ENCODE results near the gene DNAH8. TPM values are rescaled to one million over a fixed set of nuclear protein-coding genes. Genes with fewer than 3 reads are reported as not detected.

The DNAH8 gene
- total RNA-seq, 1 experiment from 2014 or later, result not detected

DNA sequence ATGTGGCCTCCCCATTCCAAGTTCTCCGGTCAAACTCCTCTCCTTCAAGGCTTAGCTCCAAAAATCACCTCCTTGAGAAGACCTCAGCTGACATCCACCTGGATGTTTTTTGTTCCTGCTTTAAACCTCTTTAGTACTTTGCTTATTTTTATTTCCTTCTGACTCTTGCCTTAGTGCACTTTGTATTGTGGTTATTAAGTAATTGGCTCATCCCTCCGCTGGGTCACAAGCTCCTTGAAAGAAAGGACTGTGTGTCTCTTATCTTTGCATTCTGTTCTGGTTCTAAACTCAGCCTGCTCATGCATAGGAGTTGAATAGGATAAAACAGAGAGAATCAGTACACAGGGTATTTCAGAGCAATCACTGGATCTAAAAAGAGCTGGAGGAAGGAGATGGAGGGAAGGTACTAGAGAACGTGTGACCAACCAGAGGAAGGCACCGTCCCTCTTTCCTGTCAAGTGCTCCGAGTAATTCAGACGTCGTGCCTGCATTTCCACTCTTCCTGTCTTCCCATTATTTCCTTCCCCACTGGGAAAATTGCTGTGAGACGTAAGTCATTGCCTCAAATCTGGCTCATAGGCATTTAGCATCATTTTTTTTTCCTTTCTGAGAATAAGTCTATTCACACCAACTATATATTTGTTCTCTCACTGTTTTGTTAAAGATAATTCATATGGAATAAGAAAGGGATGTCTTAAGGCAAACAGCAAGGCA lies 273.8 kb downstream of the DNAH8 start:
- CTCF ChIA-PET, result no interaction called here

More for the DNA sequence above, 273.8 kb downstream of the DNAH8 start:
- DNase-seq (ENCODE audit: low read depth, low spot score), result no peak
- H3K27me3 ChIP-seq (ENCODE audit: insufficient read depth, low read length), result peaks cover 82% of the 10 kb centered on the region
- H3K9me3 ChIP-seq (ENCODE audit: control insufficient read depth in 1 of 2, insufficient read depth in 1 of 2, low read depth in 1 of 2, low read length in 2 of 2), result no peaks in the 10 kb centered on the region
- H3K27ac ChIP-seq (ENCODE audit: low read depth, low read length), result no peak overlapping the region
- H3K36me3 ChIP-seq (ENCODE audit: control insufficient read depth in 1 of 2, insufficient read depth in 2 of 2, low read length in 2 of 2), result no peaks in the 10 kb centered on the region
- RAD21 ChIA-PET (ENCODE audit: low non-redundant PET in 1 of 2, low total read pairs in 2 of 2, uncharacterized antibody in 2 of 2, unreplicated experiment in 2 of 2), result no interaction called here
- no peak overlapping the region for H3K4me2 ChIP-seq (ENCODE audit: low read length)
- H2AFZ ChIP-seq (ENCODE audit: low read depth, low read length, poor library complexity, severe bottlenecking), result no peak overlapping the region
- H3K4me3 ChIP-seq (replicated peaks in 1 of 2; ENCODE audit: low read depth in 1 of 2, low read length in 2 of 2), result no peak overlapping the region
- intact Hi-C loops (cut with micrococcal nuclease), result no loop called here
- BruUV-seq (replicated peaks), result no TSS peak
- POLR2A ChIA-PET, result no interaction called here
- no peaks in the 10 kb centered on the region for H4K20me1 ChIP-seq (ENCODE audit: insufficient read depth)
- no peak for ATAC-seq
- H3K9ac ChIP-seq (ENCODE audit: low read length), result no peak overlapping the region
- TF ChIP-seq, protein P1, sequence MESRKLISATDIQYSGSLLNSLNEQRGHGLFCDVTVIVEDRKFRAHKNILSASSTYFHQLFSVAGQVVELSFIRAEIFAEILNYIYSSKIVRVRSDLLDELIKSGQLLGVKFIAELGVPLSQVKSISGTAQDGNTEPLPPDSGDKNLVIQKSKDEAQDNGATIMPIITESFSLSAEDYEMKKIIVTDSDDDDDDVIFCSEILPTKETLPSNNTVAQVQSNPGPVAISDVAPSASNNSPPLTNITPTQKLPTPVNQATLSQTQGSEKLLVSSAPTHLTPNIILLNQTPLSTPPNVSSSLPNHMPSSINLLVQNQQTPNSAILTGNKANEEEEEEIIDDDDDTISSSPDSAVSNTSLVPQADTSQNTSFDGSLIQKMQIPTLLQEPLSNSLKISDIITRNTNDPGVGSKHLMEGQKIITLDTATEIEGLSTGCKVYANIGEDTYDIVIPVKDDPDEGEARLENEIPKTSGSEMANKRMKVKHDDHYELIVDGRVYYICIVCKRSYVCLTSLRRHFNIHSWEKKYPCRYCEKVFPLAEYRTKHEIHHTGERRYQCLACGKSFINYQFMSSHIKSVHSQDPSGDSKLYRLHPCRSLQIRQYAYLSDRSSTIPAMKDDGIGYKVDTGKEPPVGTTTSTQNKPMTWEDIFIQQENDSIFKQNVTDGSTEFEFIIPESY (IDR thresholded peaks at IDR 0.05; ENCODE audit: extremely low read depth, insufficient replicate concordance, low read length), result no peak
- no peak for TF ChIP-seq YY1 (IDR thresholded peaks at IDR 0.05; ENCODE audit: extremely low read depth, insufficient replicate concordance, low read depth, low read length)
- TF ChIP-seq, protein P2, sequence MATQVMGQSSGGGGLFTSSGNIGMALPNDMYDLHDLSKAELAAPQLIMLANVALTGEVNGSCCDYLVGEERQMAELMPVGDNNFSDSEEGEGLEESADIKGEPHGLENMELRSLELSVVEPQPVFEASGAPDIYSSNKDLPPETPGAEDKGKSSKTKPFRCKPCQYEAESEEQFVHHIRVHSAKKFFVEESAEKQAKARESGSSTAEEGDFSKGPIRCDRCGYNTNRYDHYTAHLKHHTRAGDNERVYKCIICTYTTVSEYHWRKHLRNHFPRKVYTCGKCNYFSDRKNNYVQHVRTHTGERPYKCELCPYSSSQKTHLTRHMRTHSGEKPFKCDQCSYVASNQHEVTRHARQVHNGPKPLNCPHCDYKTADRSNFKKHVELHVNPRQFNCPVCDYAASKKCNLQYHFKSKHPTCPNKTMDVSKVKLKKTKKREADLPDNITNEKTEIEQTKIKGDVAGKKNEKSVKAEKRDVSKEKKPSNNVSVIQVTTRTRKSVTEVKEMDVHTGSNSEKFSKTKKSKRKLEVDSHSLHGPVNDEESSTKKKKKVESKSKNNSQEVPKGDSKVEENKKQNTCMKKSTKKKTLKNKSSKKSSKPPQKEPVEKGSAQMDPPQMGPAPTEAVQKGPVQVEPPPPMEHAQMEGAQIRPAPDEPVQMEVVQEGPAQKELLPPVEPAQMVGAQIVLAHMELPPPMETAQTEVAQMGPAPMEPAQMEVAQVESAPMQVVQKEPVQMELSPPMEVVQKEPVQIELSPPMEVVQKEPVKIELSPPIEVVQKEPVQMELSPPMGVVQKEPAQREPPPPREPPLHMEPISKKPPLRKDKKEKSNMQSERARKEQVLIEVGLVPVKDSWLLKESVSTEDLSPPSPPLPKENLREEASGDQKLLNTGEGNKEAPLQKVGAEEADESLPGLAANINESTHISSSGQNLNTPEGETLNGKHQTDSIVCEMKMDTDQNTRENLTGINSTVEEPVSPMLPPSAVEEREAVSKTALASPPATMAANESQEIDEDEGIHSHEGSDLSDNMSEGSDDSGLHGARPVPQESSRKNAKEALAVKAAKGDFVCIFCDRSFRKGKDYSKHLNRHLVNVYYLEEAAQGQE (IDR thresholded peaks at IDR 0.05; ENCODE audit: low read depth), result no peak
- TF ChIP-seq POLR2AphosphoS5 (IDR thresholded peaks at IDR 0.05; ENCODE audit: low read depth, low read length), result no peak
- TF ChIP-seq EZH2phosphoT487 (IDR thresholded peaks at IDR 0.05; ENCODE audit: borderline replicate concordance), result no peak
- no peak for TF ChIP-seq EZH2 (IDR thresholded peaks at IDR 0.05)
- TF ChIP-seq MAX (IDR thresholded peaks at IDR 0.05), result no peak
- TF ChIP-seq TCF7L2 (IDR thresholded peaks at IDR 0.05; ENCODE audit: borderline replicate concordance, extremely low read depth, insufficient read depth, insufficient read length), result no peak
- TF ChIP-seq JUND (IDR thresholded peaks at IDR 0.05), result no peak
- no peak for TF ChIP-seq CEBPB (IDR thresholded peaks at IDR 0.05; ENCODE audit: low read depth)
- TF ChIP-seq ZNF274 (IDR thresholded peaks at IDR 0.05; ENCODE audit: low read depth, low read length), result no peak
- no peak for TF ChIP-seq SIN3A (IDR thresholded peaks at IDR 0.05; ENCODE audit: low read depth)
- TF ChIP-seq CBX3 (IDR thresholded peaks at IDR 0.05; ENCODE audit: low read depth), result no peak
- no peak for TF ChIP-seq POLR2A (IDR thresholded peaks at IDR 0.05; ENCODE audit: borderline replicate concordance, extremely low read depth, insufficient read depth, insufficient read length)
- no peak for TF ChIP-seq RAD21 (IDR thresholded peaks at IDR 0.05; ENCODE audit: low read depth)
- no peak for TF ChIP-seq EGR1 (IDR thresholded peaks at IDR 0.05; ENCODE audit: low read depth)
- no peak for TF ChIP-seq SP1 (IDR thresholded peaks at IDR 0.05; ENCODE audit: low read depth)
- TF ChIP-seq CTCF (IDR thresholded peaks at IDR 0.05 in 2 of 3, conservative IDR thresholded peaks at IDR 0.05 in 1 of 3; ENCODE audit: borderline replicate concordance in 1 of 3, insufficient read depth in 1 of 3, low read depth in 2 of 3, low read length in 2 of 3), result no peak
- TF ChIP-seq ELF1 (IDR thresholded peaks at IDR 0.05; ENCODE audit: borderline replicate concordance, low read depth), result no peak
- H3K4me1 ChIP-seq (ENCODE audit: control insufficient read depth in 1 of 2, insufficient read depth in 2 of 2, low read length in 2 of 2), result no peaks in the 10 kb centered on the region
- no peaks in the 10 kb centered on the region for H3K9me2 ChIP-seq (ENCODE audit: insufficient read depth)
- no peaks in the 10 kb centered on the region for H3K79me2 ChIP-seq (ENCODE audit: insufficient read depth, low read length)
